ENCODE data around the gene FAM163B.

- TF ChIP-seq EZH2phosphoT487 (IDR thresholded peaks at IDR 0.05; ENCODE audit: low read length): no peak
- TF ChIP-seq CTCF (IDR thresholded peaks at IDR 0.05; ENCODE audit: low read length): no peak
Observed at GRCh38 chr9:133627341-133627740, 18.2 kb upstream of the FAM163B start.

Measured in MM.1S (cell line).